NB4 (cell line): ENCODE results near the gene FOXA1.

Experiments used
- MYC ChIP-seq: IDR thresholded peaks from 2 replicates; pipeline ENCODE4 v1.6.1; 2011; ENCODE audit warnings: low read depth, low read length
- POLR2A ChIP-seq: IDR thresholded peaks from 2 replicates; pipeline ENCODE4 v1.6.1; 2011; ENCODE audit warnings: mild to moderate bottlenecking; ENCODE audit not compliant: insufficient read length; ENCODE audit errors: extremely low read depth
- TF ChIP-seq, protein P1 (sequence below): IDR thresholded peaks from one replicate; pipeline ENCODE4 v1.5.1; 2012; ENCODE audit warnings: low read depth, low read length

DNA sequence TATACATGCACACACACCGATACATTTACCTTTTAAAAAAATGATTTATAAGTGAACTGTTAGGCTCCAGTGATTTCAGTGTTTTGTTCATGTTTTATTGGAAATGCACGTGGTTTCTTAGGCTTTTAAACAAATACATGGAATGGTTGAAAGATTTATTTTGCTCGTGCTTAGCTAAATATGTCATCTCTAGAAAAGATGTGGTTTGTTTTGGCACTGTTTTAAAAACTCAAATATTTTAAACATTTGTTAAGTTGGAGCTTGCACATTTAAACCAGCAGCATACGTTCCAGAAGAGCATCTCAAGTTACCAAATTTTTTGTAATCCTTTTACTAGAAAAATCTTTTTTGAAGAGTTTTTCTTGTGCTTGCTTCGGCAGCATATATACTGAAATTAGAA is 44.5 kb downstream of the FOXA1 start:
- TF ChIP-seq, protein P1, sequence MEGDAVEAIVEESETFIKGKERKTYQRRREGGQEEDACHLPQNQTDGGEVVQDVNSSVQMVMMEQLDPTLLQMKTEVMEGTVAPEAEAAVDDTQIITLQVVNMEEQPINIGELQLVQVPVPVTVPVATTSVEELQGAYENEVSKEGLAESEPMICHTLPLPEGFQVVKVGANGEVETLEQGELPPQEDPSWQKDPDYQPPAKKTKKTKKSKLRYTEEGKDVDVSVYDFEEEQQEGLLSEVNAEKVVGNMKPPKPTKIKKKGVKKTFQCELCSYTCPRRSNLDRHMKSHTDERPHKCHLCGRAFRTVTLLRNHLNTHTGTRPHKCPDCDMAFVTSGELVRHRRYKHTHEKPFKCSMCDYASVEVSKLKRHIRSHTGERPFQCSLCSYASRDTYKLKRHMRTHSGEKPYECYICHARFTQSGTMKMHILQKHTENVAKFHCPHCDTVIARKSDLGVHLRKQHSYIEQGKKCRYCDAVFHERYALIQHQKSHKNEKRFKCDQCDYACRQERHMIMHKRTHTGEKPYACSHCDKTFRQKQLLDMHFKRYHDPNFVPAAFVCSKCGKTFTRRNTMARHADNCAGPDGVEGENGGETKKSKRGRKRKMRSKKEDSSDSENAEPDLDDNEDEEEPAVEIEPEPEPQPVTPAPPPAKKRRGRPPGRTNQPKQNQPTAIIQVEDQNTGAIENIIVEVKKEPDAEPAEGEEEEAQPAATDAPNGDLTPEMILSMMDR: no peak
- no peak for TF ChIP-seq POLR2A
- TF ChIP-seq MYC: no peak
